GM12878 (cell line): ENCODE measurements around the gene ARHGAP30. TPM values are rescaled to one million over a fixed set of nuclear protein-coding genes. Genes with fewer than 3 reads are reported as not detected.
A peak's percentile ranks its signal among the peaks of the same experiment; 100 is the strongest.

Source experiments
- CBX5 ChIP-seq: sonication (generic); IDR thresholded peaks from 2 replicates; pipeline ENCODE4 v1.6.1; 2016; ENCODE audit warnings: low read depth, moderate library complexity, mild to moderate bottlenecking, inconsistent platforms
- CEBPB ChIP-seq, 2 experiments: fragments of 150-350 bp in 1 of 2; IDR thresholded peaks; 2 replicates each; pipeline ENCODE4 v1.6.1; 2012 to 2014; ENCODE audit warnings: low read depth in 2 of 2, low read length in 2 of 2, borderline replicate concordance in 1 of 2, inconsistent platforms in 1 of 2
- ESRRA ChIP-seq: IDR thresholded peaks from 2 replicates; pipeline ENCODE4 v1.6.1; 2012; ENCODE audit warnings: mild to moderate bottlenecking, low read length, improper control_type of control experiment
- ETV6 ChIP-seq, 2 experiments: fragments of 450-650 bp in 1 of 2; IDR thresholded peaks in 1 of 2; conservative IDR thresholded peaks in 1 of 2; 2 replicates each; pipeline ENCODE4 v1.6.1; 2014; ENCODE audit warnings: antibody characterized with exemption in 1 of 2, borderline replicate concordance in 1 of 2, low read depth in 1 of 2, mild to moderate bottlenecking in 1 of 2, moderate library complexity in 1 of 2
- FOXM1 ChIP-seq: IDR thresholded peaks from 2 replicates; pipeline ENCODE4 v1.6.1; 2012; ENCODE audit warnings: low read depth, mild to moderate bottlenecking, inconsistent platforms, low read length, moderate library complexity
- GATAD2B ChIP-seq: fragments of 450-650 bp; conservative IDR thresholded peaks from 2 replicates; pipeline ENCODE4 v1.6.1; 2017; ENCODE audit warnings: low read depth, mild to moderate bottlenecking, moderate library complexity
- HDAC6 ChIP-seq: fragments of 200-600 bp; sonication (generic); IDR thresholded peaks from one replicate; pipeline ENCODE4 v1.8.0; 2017; ENCODE audit warnings: antibody characterized with exemption; ENCODE audit not compliant: unreplicated experiment
- MTA2 ChIP-seq: fragments of 450-650 bp; IDR thresholded peaks from 2 replicates; pipeline ENCODE4 v1.6.1; 2016; ENCODE audit warnings: low read depth, mild to moderate bottlenecking, moderate library complexity
- MXI1 ChIP-seq: fragments of 150-350 bp; IDR thresholded peaks from 2 replicates; pipeline ENCODE4 v1.6.1; 2011; ENCODE audit warnings: low read depth, mild to moderate bottlenecking, inconsistent platforms, low read length, improper control_type of control experiment
- NFXL1 ChIP-seq: fragments of 450-650 bp; IDR thresholded peaks from 2 replicates; pipeline ENCODE4 v1.6.1; 2017; ENCODE audit warnings: antibody characterized with exemption, mild to moderate bottlenecking, borderline replicate concordance
- NR2F1 ChIP-seq: fragments of 450-650 bp; conservative IDR thresholded peaks from 2 replicates; pipeline ENCODE4 v1.6.1; 2017; ENCODE audit warnings: mild to moderate bottlenecking
- NRF1 ChIP-seq: conservative IDR thresholded peaks from 2 replicates; pipeline ENCODE4 v1.6.1; 2011; ENCODE audit warnings: mild to moderate bottlenecking, low read depth, low read length, improper control_type of control experiment
- PAX5 ChIP-seq: IDR thresholded peaks from 2 replicates; pipeline ENCODE4 v1.6.1; 2011; ENCODE audit warnings: low read depth, low read length, borderline replicate concordance
- PML ChIP-seq: IDR thresholded peaks from 2 replicates; pipeline ENCODE4 v1.6.1; 2012; ENCODE audit warnings: low read length, inconsistent platforms
- POLR2AphosphoS5 ChIP-seq: IDR thresholded peaks from 2 replicates; pipeline ENCODE4 v1.6.1; 2011; ENCODE audit warnings: mild to moderate bottlenecking, low read length, inconsistent platforms
- RB1 ChIP-seq: fragments of 450-650 bp; formaldehyde crosslinking; IDR thresholded peaks from 2 replicates; pipeline ENCODE4 v1.6.1; 2017; ENCODE audit warnings: mild to moderate bottlenecking, borderline replicate concordance
- RELA ChIP-seq: fragments of 450-650 bp; IDR thresholded peaks from 2 replicates; pipeline ENCODE4 v1.8.0; 2014; ENCODE audit warnings: borderline replicate concordance; ENCODE audit not compliant: partially characterized antibody
- RFX5 ChIP-seq: IDR thresholded peaks from 2 replicates; pipeline ENCODE4 v1.6.1; 2011; ENCODE audit warnings: low read depth, low read length, improper control_type of control experiment
- SMAD5 ChIP-seq: IDR thresholded peaks from 2 replicates; pipeline ENCODE4 v1.6.1; 2016; ENCODE audit warnings: antibody characterized with exemption, low read depth
- TAF1 ChIP-seq: IDR thresholded peaks from 2 replicates; pipeline ENCODE4 v1.6.1; 2011; ENCODE audit warnings: mild to moderate bottlenecking, low read depth, low read length, borderline replicate concordance
- polyA plus RNA-seq, 11 experiments: library from polyadenylated mRNA; depleted of rRNA in 4 of 11; unstranded in 6 of 11; stranded (reverse) in 5 of 11; fragments of >200 nt; fragmentation: Nextera tagmentation in 4 of 11; fragmentation: Illumina TruSeq in 1 of 11; extraction: Ambion mirVana in 4 of 11; extraction: Trizol in 1 of 11; gene quantifications; 1 replicate in 1 of 11; 2 replicates in 10 of 11; pipeline versions ENCODE4 v1.2.1 to v1.2.3, GENCODE V29; 2011 to 2016; ENCODE audit warnings: inconsistent platforms in 2 of 11, missing spikeins in 2 of 11, low read depth in 1 of 11
- total RNA-seq, 4 experiments: library from RNA; depleted of rRNA in 3 of 4; stranded (reverse); fragments of >200 nt in 3 of 4; fragmentation: Illumina TruSeq in 1 of 4; extraction: Trizol in 1 of 4; gene quantifications; 2 replicates each; pipeline versions ENCODE4 v1.2.1 to v1.2.3, GENCODE V29; 2013 to 2021
- TF ChIP-seq, protein P1 (sequence below): IDR thresholded peaks from 2 replicates; pipeline ENCODE4 v1.6.1; 2011; ENCODE audit warnings: borderline replicate concordance, low read depth, mild to moderate bottlenecking, moderate library complexity, mixed read lengths, low read length; ENCODE audit not compliant: insufficient read depth; ENCODE audit errors: extremely low read length
- TF ChIP-seq, protein P2 (sequence below): IDR thresholded peaks from 2 replicates; pipeline ENCODE4 v1.6.1; 2012; ENCODE audit warnings: improper control_type of control experiment, low read depth, low read length; ENCODE audit not compliant: insufficient replicate concordance
- TF ChIP-seq, protein P3 (sequence below): IDR thresholded peaks from 2 replicates; pipeline ENCODE4 v1.6.1; 2012; ENCODE audit warnings: low read depth, low read length, improper control_type of control experiment

Gene ARHGAP30
- total and polyA plus RNA-seq, 10 of the 15 experiments (the other 5 are each of a cell fraction or from before 2014, with no cell fraction given): 12.9 to 143 (median 76.3) TPM

DNA sequence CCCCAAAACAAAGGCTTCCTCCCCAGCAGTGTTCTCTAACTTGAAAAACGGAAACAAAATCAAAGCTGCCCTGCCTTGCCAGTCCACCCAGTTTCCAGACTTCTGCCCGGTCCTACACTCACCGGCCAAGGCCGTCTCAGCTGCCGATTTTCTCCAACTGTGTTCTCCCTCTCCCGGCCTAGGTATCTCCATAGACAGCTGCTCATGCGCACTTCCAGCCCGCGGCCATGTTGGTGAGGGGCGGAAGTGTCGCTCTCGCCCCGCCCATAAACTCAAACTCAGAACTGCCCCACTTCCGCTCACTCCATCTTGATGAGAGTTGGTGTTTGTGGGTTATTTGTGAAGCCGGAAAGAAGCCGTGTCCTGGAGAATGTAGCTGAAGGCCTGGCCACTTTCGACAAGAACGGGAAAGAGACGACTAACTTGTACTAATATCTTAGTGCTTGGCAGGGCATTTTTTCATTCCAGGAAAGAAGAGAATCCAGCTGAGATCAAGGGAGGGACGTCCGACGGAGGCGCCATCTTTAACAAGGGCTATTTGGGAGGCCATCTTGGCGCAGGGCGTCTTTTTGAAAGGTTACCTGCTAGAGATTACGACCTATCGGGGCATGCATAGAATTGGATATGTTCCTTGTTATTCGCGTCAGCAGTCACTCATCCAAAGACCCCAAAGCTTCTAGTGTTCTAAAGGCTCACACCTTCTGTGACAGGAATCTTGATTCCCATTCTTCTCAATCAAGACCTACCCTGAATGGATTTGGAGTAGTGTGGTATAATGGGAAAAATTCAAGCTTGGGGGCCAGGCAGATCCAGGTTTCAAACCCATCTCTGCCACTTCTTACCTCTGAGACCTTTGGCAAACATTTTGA, 23.7 kb downstream of the ARHGAP30 start, which contains the start of gene USF1 (continued):
- TF ChIP-seq PML: peak; percentile 98
- TF ChIP-seq, protein P1, sequence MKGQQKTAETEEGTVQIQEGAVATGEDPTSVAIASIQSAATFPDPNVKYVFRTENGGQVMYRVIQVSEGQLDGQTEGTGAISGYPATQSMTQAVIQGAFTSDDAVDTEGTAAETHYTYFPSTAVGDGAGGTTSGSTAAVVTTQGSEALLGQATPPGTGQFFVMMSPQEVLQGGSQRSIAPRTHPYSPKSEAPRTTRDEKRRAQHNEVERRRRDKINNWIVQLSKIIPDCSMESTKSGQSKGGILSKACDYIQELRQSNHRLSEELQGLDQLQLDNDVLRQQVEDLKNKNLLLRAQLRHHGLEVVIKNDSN: no peak
- TF ChIP-seq CEBPB (IDR thresholded peaks at IDR 0.05; ENCODE audit: borderline replicate concordance in 1 of 2, low read depth in 2 of 2, low read length in 2 of 2): no peak
- no peak; a peak in 1 of 4 replicates for TF ChIP-seq ETV6 (conservative IDR thresholded peaks at IDR 0.05 in 1 of 2, IDR thresholded peaks at IDR 0.05 in 1 of 2; ENCODE audit: borderline replicate concordance in 1 of 2, low read depth in 1 of 2)
- no peak; the same call in 1 of the 2 replicates for TF ChIP-seq CBX5
- no peak for TF ChIP-seq GATAD2B
- TF ChIP-seq NR2F1: no peak; the same call in 1 of the 2 replicates
- no peak for TF ChIP-seq RELA
- TF ChIP-seq ESRRA: 0 out of 2 replicates have a peak, but pooled peaks have one; percentile 30
- TF ChIP-seq HDAC6: peak; percentile 46
- no peak; the same call in 1 of the 2 replicates for TF ChIP-seq RB1
- no peak for TF ChIP-seq RFX5
- peak; percentile 95 for TF ChIP-seq POLR2AphosphoS5
- TF ChIP-seq, protein P2, sequence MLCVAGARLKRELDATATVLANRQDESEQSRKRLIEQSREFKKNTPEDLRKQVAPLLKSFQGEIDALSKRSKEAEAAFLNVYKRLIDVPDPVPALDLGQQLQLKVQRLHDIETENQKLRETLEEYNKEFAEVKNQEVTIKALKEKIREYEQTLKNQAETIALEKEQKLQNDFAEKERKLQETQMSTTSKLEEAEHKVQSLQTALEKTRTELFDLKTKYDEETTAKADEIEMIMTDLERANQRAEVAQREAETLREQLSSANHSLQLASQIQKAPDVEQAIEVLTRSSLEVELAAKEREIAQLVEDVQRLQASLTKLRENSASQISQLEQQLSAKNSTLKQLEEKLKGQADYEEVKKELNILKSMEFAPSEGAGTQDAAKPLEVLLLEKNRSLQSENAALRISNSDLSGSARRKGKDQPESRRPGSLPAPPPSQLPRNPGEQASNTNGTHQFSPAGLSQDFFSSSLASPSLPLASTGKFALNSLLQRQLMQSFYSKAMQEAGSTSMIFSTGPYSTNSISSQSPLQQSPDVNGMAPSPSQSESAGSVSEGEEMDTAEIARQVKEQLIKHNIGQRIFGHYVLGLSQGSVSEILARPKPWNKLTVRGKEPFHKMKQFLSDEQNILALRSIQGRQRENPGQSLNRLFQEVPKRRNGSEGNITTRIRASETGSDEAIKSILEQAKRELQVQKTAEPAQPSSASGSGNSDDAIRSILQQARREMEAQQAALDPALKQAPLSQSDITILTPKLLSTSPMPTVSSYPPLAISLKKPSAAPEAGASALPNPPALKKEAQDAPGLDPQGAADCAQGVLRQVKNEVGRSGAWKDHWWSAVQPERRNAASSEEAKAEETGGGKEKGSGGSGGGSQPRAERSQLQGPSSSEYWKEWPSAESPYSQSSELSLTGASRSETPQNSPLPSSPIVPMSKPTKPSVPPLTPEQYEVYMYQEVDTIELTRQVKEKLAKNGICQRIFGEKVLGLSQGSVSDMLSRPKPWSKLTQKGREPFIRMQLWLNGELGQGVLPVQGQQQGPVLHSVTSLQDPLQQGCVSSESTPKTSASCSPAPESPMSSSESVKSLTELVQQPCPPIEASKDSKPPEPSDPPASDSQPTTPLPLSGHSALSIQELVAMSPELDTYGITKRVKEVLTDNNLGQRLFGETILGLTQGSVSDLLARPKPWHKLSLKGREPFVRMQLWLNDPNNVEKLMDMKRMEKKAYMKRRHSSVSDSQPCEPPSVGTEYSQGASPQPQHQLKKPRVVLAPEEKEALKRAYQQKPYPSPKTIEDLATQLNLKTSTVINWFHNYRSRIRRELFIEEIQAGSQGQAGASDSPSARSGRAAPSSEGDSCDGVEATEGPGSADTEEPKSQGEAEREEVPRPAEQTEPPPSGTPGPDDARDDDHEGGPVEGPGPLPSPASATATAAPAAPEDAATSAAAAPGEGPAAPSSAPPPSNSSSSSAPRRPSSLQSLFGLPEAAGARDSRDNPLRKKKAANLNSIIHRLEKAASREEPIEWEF: no peak
- TF ChIP-seq NRF1: peak; percentile 65
- TF ChIP-seq MTA2: no peak
- TF ChIP-seq PAX5: no peak
- TF ChIP-seq FOXM1: peak; percentile 61; the same call in 1 of the 2 replicates
- peak; percentile 94 for TF ChIP-seq SMAD5
- peak; percentile 28; the same call in 1 of the 2 replicates for TF ChIP-seq MXI1
- TF ChIP-seq NFXL1: no peak
- peak; percentile 88 for TF ChIP-seq TAF1
- TF ChIP-seq, protein P3, sequence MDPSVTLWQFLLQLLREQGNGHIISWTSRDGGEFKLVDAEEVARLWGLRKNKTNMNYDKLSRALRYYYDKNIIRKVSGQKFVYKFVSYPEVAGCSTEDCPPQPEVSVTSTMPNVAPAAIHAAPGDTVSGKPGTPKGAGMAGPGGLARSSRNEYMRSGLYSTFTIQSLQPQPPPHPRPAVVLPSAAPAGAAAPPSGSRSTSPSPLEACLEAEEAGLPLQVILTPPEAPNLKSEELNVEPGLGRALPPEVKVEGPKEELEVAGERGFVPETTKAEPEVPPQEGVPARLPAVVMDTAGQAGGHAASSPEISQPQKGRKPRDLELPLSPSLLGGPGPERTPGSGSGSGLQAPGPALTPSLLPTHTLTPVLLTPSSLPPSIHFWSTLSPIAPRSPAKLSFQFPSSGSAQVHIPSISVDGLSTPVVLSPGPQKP: 0 out of 2 replicates have a peak, but pooled peaks have one; percentile 16
